H9 (cell line): ENCODE measurements around the gene KAZN. TPM values are rescaled to one million over a fixed set of nuclear protein-coding genes. Genes with fewer than 3 reads are reported as not detected.

ENCODE experiments used
- DNase-seq: peaks from one replicate; pipeline ENCODE4 v3.0.0-alpha.2; 2017
- H2AFZ ChIP-seq: one replicate; pipeline ENCODE4 v1.6.1; 2013; ENCODE audit warnings: mild to moderate bottlenecking, low read length, control low read depth, moderate library complexity
- H2AK5ac ChIP-seq: 2 replicates; pipeline ENCODE4 v1.6.1; 2013; ENCODE audit warnings: low read length, control low read depth, mixed read lengths; ENCODE audit not compliant: insufficient read length
- H2BK120ac ChIP-seq: one replicate; pipeline ENCODE4 v1.6.1; 2013; ENCODE audit warnings: low read depth, mild to moderate bottlenecking, low read length, control low read depth, inconsistent platforms; ENCODE audit not compliant: poor library complexity, severe bottlenecking
- H2BK12ac ChIP-seq: 2 replicates; pipeline ENCODE4 v1.6.1; 2013; ENCODE audit warnings: low read length, control low read depth, mixed read lengths, low read depth; ENCODE audit not compliant: insufficient read length
- H2BK15ac ChIP-seq: 2 replicates; pipeline ENCODE4 v1.6.1; 2013; ENCODE audit warnings: low read depth, low read length, control low read depth
- H2BK20ac ChIP-seq: one replicate; pipeline ENCODE4 v1.6.1; 2013; ENCODE audit warnings: low read depth, mild to moderate bottlenecking, low read length, control low read depth, inconsistent platforms; ENCODE audit not compliant: poor library complexity, severe bottlenecking
- H2BK5ac ChIP-seq: 2 replicates; pipeline ENCODE4 v1.6.1; 2013; ENCODE audit warnings: low read length, control low read depth, mixed read lengths; ENCODE audit not compliant: insufficient read length
- H3K14ac ChIP-seq: 2 replicates; pipeline ENCODE4 v1.6.1; 2013; ENCODE audit warnings: low read length, control low read depth; ENCODE audit not compliant: insufficient read depth
- H3K18ac ChIP-seq: 2 replicates; pipeline ENCODE4 v1.6.1; 2013; ENCODE audit warnings: low read depth, mild to moderate bottlenecking, mixed read lengths, low read length, control low read depth; ENCODE audit not compliant: insufficient read length
- H3K23ac ChIP-seq: 2 replicates; pipeline ENCODE4 v1.6.1; 2013; ENCODE audit warnings: low read length, control low read depth, mixed read lengths, low read depth; ENCODE audit not compliant: insufficient read length
- H3K23me2 ChIP-seq: 2 replicates; pipeline ENCODE4 v1.6.1; 2013; ENCODE audit warnings: low read depth, mild to moderate bottlenecking, mixed read lengths, low read length, control low read depth; ENCODE audit not compliant: insufficient read length, poor library complexity, severe bottlenecking
- H3K27ac ChIP-seq: 2 replicates; pipeline ENCODE4 v1.5.1; 2013; ENCODE audit warnings: low read length, control low read depth, mixed read lengths, low read depth; ENCODE audit not compliant: insufficient read length
- H3K27me3 ChIP-seq: 2 replicates; pipeline ENCODE4 v1.6.1; 2013; ENCODE audit warnings: low read length, control low read depth, inconsistent platforms; ENCODE audit not compliant: insufficient read depth
- H3K4ac ChIP-seq: 2 replicates; pipeline ENCODE4 v1.6.1; 2013; ENCODE audit warnings: low read depth, mild to moderate bottlenecking, control low read depth, inconsistent platforms, low read length, moderate library complexity
- H3K4me1 ChIP-seq: 2 replicates; pipeline ENCODE4 v1.6.1; 2013; ENCODE audit warnings: low read length, control low read depth, inconsistent platforms; ENCODE audit not compliant: insufficient read depth
- H3K4me2 ChIP-seq: 2 replicates; pipeline ENCODE4 v1.6.1; 2013; ENCODE audit warnings: low read length, control low read depth, mixed read lengths; ENCODE audit not compliant: insufficient read length, insufficient read depth
- H3K56ac ChIP-seq: 2 replicates; pipeline ENCODE4 v1.6.1; 2013; ENCODE audit warnings: low read depth, mild to moderate bottlenecking, mixed read lengths, low read length, control low read depth; ENCODE audit not compliant: insufficient read length
- H3K79me1 ChIP-seq: 2 replicates; pipeline ENCODE4 v1.6.1; 2013; ENCODE audit warnings: low read depth, mild to moderate bottlenecking, moderate library complexity, low read length, control low read depth, inconsistent platforms; ENCODE audit not compliant: insufficient read depth, poor library complexity, severe bottlenecking
- H3K79me2 ChIP-seq: 2 replicates; pipeline ENCODE4 v1.6.1; 2013; ENCODE audit warnings: low read length, control low read depth, inconsistent platforms; ENCODE audit not compliant: insufficient read depth
- H3K9ac ChIP-seq: 2 replicates; pipeline ENCODE4 v1.6.1; 2013; ENCODE audit warnings: low read length, control low read depth, mixed read lengths; ENCODE audit not compliant: insufficient read length; ENCODE audit errors: extremely low read depth
- H3K9me3 ChIP-seq: one replicate; pipeline ENCODE4 v1.6.1; 2013; ENCODE audit warnings: low read depth, low read length, inconsistent platforms; ENCODE audit not compliant: control insufficient read depth
- H3T11ph ChIP-seq: one replicate; pipeline ENCODE4 v1.6.1; 2013; ENCODE audit warnings: mild to moderate bottlenecking, low read length, control low read depth, inconsistent platforms
- H4K20me1 ChIP-seq: one replicate; pipeline ENCODE4 v1.6.1; 2013; ENCODE audit not compliant: control insufficient read depth, insufficient read length, insufficient read depth
- H4K5ac ChIP-seq: 2 replicates; pipeline ENCODE4 v1.6.1; 2013; ENCODE audit warnings: low read depth, mild to moderate bottlenecking, mixed read lengths, low read length, control low read depth; ENCODE audit not compliant: insufficient read length
- H4K8ac ChIP-seq: replicated peaks from 2 replicates; pipeline ENCODE4 v1.6.1; 2013; ENCODE audit warnings: low read length, control low read depth, mixed read lengths, low read depth; ENCODE audit not compliant: insufficient read length
- H4K91ac ChIP-seq: 2 replicates; pipeline ENCODE4 v1.6.1; 2013; ENCODE audit warnings: low read depth, mild to moderate bottlenecking, moderate library complexity, mixed read lengths, low read length, control low read depth; ENCODE audit not compliant: insufficient read length
- H3K27ac Mint-ChIP-seq, 3 experiments: 2 replicates in 2 of 3; 3 replicates in 1 of 3; pipeline ENCODE4 v1.8.0; 2020 to 2021; ENCODE audit warnings: mixed read lengths in 3 of 3, mild to moderate bottlenecking in 1 of 3, moderate library complexity in 1 of 3
- H3K27me3 Mint-ChIP-seq: 2 replicates; pipeline ENCODE4 v1.8.0; 2021; ENCODE audit warnings: low read depth, mild to moderate bottlenecking, moderate library complexity, mixed read lengths
- H3K36me3 Mint-ChIP-seq, 3 experiments: 2 replicates in 2 of 3; 3 replicates in 1 of 3; pipeline ENCODE4 v1.8.0; 2020 to 2021; ENCODE audit warnings: low read depth in 3 of 3, mixed read lengths in 3 of 3; ENCODE audit not compliant: insufficient read depth in 1 of 3
- H3K4me1 Mint-ChIP-seq, 2 experiments: 2 replicates each; pipeline ENCODE4 v1.8.0; 2020; ENCODE audit warnings: mixed read lengths in 2 of 2
- H3K4me3 Mint-ChIP-seq, 2 experiments: 2 replicates in 1 of 2; 3 replicates in 1 of 2; pipeline ENCODE4 v1.8.0; 2020 to 2021; ENCODE audit warnings: mild to moderate bottlenecking in 2 of 2, mixed read lengths in 2 of 2, moderate library complexity in 1 of 2
- H3K9me3 Mint-ChIP-seq, 2 experiments: 2 replicates in 1 of 2; 3 replicates in 1 of 2; pipeline ENCODE4 v1.8.0; 2020; ENCODE audit warnings: mild to moderate bottlenecking in 2 of 2, mixed read lengths in 2 of 2, moderate library complexity in 1 of 2
- CTCF ChIP-seq: fragments of 200-600 bp; sonication (generic); conservative IDR thresholded peaks from 3 replicates; pipeline ENCODE4 v1.8.0; 2021; ENCODE audit warnings: antibody characterized with exemption, mild to moderate bottlenecking
- WGBS: extraction: QIAGEN DNeasy Blood & Tissue Kit; methylation state at CpG from one replicate; pipeline ENCODE4 v1.1.7; 2013; ENCODE audit warnings: missing lambda C conversion rate, low lambda C conversion rate, mixed read lengths; ENCODE audit not compliant: insufficient read length; ENCODE audit errors: extremely low coverage; 5-methylcytosine and 5-hydroxymethylcytosine counted together
- total RNA-seq: library from RNA; stranded (reverse); gene quantifications from 2 replicates; pipeline ENCODE4 v1.2.1, GENCODE V29; 2021

Gene KAZN
- total RNA-seq, 1 experiment from 2014 or later = 7.6 TPM

GRCh38 chr1:14987829-14988603 is 389.5 kb downstream of the KAZN start:
- Histone ChIP-seq H3K56ac (no peak overlapping the region), H3K4me2 (no peak overlapping the region), H3T11ph (no peak overlapping the region), H4K5ac (no peak overlapping the region), H2AK5ac (no peak overlapping the region), H3K18ac (no peak overlapping the region), H4K20me1 (no peaks in the 10 kb centered on the region), H3K79me1 (no peaks in the 10 kb centered on the region), H4K91ac (no peak overlapping the region), H2AFZ (no peak overlapping the region), H3K23me2 (no peaks in the 10 kb centered on the region), H2BK5ac (no peak overlapping the region), H2BK15ac (no peak overlapping the region), H3K4ac (no peak overlapping the region), H4K8ac (no peak overlapping the region), H2BK20ac (no peak overlapping the region), H2BK120ac (no peak overlapping the region), H3K9me3 (no peaks in the 10 kb centered on the region), H3K4me1 (no peaks in the 10 kb centered on the region), H2BK12ac (no peak overlapping the region), H3K27ac (no peak overlapping the region), H3K79me2 (no peaks in the 10 kb centered on the region), H3K23ac (no peak overlapping the region), H3K14ac (no peak overlapping the region), H3K27me3 (no peaks in the 10 kb centered on the region), H3K9ac (no peak overlapping the region)
- peaks cover 4 to 15% of the 10 kb centered on the region in 2 experiments for H3K4me1 Mint-ChIP-seq
- no peaks in the 10 kb centered on the region for H3K36me3 Mint-ChIP-seq
- TF ChIP-seq CTCF = no peak
- WGBS = no CpG with 5 or more reads among the region's 16 CpGs
- no peak overlapping the region for H3K4me3 Mint-ChIP-seq
- DNase-seq = no peak
- H3K9me3 Mint-ChIP-seq = no peaks in the 10 kb centered on the region
- H3K27me3 Mint-ChIP-seq = peaks cover 2% of the 10 kb centered on the region; the same call in 1 of the 2 replicates
- peak overlapping the region in 1 of 3 experiments; percentile 10; a peak in 2 of 7 replicates for H3K27ac Mint-ChIP-seq
